ENCODE results near the gene PRRT1B.

DNA sequence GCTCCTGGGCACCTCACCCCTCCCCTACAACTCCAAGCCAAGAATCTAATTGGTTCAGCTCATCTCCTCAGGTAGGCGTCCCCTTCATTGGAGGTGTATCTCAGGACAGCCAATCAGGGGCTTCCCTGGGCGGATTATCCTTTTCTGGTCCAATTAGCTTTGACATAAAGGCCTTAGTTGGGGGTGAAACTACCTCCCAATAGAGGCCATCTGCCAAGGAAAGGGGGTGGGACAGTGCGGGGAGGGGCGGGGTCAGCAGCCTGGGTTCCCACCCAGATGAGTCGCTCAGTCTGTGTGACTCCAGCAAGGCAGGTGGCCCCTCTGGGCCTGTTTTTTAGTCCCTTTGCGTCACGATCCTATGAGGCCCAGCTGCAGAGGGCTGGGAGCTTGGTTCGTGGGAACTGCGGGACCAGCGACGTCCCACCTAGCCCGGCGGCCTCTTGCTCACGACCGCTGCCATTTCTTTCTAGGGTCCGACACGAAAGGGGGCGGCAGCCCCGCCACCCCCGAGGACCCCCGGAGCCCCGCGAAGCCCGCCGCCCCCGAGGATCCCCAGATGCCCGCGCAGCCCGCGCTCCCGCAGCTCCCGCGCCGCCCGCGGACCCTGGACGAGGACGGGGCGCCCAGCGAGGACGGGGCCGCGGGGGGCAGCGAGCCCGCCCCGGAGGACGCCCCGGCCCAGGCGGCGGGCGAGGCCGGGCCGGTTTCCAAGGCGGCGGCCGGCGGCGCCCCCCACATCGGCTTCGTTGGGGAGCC lies 8.9 kb downstream of the PRRT1B start:
- TF ChIP-seq POLR2A (IDR thresholded peaks at IDR 0.05; ENCODE audit: low read length) (no peak), GATA1 (IDR thresholded peaks at IDR 0.05; ENCODE audit: low read depth, low read length) (no peak)

Data from erythroblast (primary cell).